Peyer's patch (tissue), 4 donors: Measurements from ENCODE around the gene FXYD3. TPM values are rescaled to one million over a fixed set of nuclear protein-coding genes. Genes with fewer than 3 reads are reported as not detected.

ENCODE experiments used
- DNase-seq, 3 donors: peaks; one replicate each; pipeline ENCODE4 v3.0.0-alpha.2; 2017 to 2019
- H3K27ac ChIP-seq, 4 donors: fragments of 200-600 bp; sonication (generic); one replicate each; pipeline ENCODE4 v1.5.1; 2016 to 2019
- H3K27me3 ChIP-seq, 2 donors: fragments of 200-600 bp; sonication (generic); one replicate each; pipeline ENCODE4 v1.5.1; 2019
- H3K36me3 ChIP-seq, 3 donors: fragments of 200-600 bp; sonication (generic); one replicate each; pipeline ENCODE4 v1.5.1; 2016 to 2019
- H3K4me1 ChIP-seq, 4 donors: fragments of 200-600 bp; sonication (generic); one replicate each; pipeline ENCODE4 v1.5.1; 2016 to 2019
- H3K4me3 ChIP-seq, 4 donors: fragments of 200-600 bp; sonication (generic); 1 replicate in 3 of 4; 2 replicates in 1 of 4; pipeline ENCODE4 v1.5.1; 2016 to 2019; ENCODE audit warnings: mild to moderate bottlenecking in 1 of 4
- H3K9me3 ChIP-seq, 4 donors: fragments of 200-600 bp; sonication (generic); one replicate each; pipeline ENCODE4 v1.5.1; 2016 to 2019; ENCODE audit warnings: mild to moderate bottlenecking in 1 of 4
- POLR2A ChIP-seq, 2 donors: fragments of 450-650 bp; IDR thresholded peaks; one replicate each; pipeline ENCODE4 v1.5.1; 2017; ENCODE audit warnings: antibody characterized with exemption in 2 of 2, mild to moderate bottlenecking in 2 of 2, moderate library complexity in 2 of 2
- total RNA-seq, 4 donors: library from RNA; depleted of rRNA; stranded (reverse); fragments of >200 nt; gene quantifications; one replicate each; pipeline ENCODE4 v1.1.0, GENCODE V29; 2016
- TF ChIP-seq, protein P1 (sequence below), 6 experiments: fragments of 450-650 bp in 4 of 6; fragments of 200-600 bp in 2 of 6; sonication (generic) in 1 of 6; IDR thresholded peaks; one replicate each; pipeline ENCODE4 v1.5.1; 2017 to 2019; ENCODE audit warnings: antibody characterized with exemption in 6 of 6, mild to moderate bottlenecking in 3 of 6, moderate library complexity in 1 of 6

Gene FXYD3
- total RNA-seq, 4 donors from 2014 or later = 33.0 to 1,418 (median 1,063) TPM

DNA sequence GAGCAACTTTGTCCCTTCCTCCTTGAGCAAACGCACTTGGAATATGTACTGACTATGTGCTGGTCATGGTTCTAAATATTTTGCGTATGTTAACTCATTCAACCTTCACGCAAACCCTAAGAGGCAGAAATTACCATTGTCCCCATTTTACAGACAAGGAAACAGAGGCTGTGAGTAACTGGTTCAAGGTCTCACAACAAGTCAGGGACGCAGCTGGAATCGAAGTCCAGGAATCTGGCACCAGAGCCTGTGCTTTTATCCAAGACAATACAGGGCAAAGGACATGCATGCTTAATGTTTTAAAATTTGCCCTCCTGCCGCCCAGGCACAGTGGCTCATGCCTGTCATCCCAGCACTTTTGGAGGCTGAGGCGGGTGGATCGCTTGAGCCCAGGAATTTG, 44.0 kb downstream of the FXYD3 start:
- no peaks in the 10 kb centered on the region for H3K9me3 ChIP-seq
- no peak for TF ChIP-seq POLR2A (IDR thresholded peaks at IDR 0.05)
- TF ChIP-seq, protein P1, sequence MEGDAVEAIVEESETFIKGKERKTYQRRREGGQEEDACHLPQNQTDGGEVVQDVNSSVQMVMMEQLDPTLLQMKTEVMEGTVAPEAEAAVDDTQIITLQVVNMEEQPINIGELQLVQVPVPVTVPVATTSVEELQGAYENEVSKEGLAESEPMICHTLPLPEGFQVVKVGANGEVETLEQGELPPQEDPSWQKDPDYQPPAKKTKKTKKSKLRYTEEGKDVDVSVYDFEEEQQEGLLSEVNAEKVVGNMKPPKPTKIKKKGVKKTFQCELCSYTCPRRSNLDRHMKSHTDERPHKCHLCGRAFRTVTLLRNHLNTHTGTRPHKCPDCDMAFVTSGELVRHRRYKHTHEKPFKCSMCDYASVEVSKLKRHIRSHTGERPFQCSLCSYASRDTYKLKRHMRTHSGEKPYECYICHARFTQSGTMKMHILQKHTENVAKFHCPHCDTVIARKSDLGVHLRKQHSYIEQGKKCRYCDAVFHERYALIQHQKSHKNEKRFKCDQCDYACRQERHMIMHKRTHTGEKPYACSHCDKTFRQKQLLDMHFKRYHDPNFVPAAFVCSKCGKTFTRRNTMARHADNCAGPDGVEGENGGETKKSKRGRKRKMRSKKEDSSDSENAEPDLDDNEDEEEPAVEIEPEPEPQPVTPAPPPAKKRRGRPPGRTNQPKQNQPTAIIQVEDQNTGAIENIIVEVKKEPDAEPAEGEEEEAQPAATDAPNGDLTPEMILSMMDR (IDR thresholded peaks at IDR 0.05) = no peak
- peaks cover 0 to 11% (median 0%) of the 10 kb centered on the region in 3 donors for H3K36me3 ChIP-seq
- H3K27me3 ChIP-seq = no peaks in the 10 kb centered on the region
- DNase-seq = no peak
- H3K4me1 ChIP-seq = peaks cover 0 to 11% (median 4%) of the 10 kb centered on the region in 4 donors
- no peak overlapping the region for H3K4me3 ChIP-seq
- H3K27ac ChIP-seq = no peak overlapping the region

DNA sequence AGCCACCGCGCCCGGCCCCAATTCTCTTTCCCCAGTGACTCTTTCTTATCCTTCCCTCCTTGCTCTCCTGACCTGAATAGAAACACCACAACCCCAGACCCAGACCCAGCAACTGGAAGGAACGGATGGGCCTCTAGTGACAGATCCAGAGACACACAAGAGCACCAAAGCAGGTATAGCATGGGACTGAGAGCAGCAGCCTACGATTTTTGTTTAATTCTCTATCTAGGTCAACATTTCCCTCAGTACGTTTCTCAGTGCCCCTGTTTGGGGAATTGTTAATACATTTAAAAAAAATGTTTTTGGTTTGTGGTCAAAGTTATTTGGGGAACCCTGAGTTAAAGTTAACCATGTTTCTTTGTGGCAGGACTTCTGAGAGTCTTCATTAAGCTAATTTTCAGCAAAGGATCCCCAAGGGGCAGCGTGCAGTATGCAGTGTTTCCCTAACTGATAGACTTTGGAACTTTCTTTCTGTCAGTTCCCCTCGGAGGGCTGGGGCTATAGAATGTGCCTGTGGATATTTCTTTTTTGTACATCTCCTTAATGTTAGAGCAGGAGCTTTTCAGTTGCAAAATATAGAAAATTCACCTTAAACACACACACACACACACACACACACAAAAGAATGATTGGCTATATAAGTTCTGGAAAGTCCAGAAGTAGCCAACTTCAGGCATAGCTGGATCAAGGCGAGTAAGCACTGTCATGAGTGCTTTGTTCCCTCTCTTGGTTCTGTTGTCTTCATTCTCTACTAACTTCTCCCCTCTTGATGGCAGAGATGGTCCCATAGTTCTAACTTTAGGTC, 45.2 kb downstream of the FXYD3 start:
- peaks cover 0 to 3% (median 0%) of the 10 kb centered on the region in 4 donors for H3K4me1 ChIP-seq

DNA sequence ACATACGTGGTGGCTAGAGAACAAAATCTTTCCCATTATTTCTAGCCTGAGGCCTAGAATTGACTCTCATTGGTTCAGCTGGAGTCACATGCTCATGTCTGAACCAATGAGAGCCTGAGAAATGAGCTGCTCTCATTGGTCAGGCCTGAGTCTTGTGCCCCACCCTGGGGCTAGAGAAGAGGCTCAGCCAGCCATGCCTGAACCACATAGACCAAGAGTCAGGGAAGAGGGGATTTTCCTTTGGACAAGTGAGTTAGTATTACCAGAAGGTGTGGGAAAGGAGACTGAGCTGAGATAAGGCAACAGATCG, 45.8 kb downstream of the FXYD3 start:
- Histone ChIP-seq H3K27ac (no peak overlapping the region), H3K27me3 (no peaks in the 10 kb centered on the region), H3K4me3 (no peak overlapping the region), H3K9me3 (peaks cover 0 to 12% (median 3%) of the 10 kb centered on the region in 4 donors), H3K4me1 (peaks cover 0 to 2% (median 0%) of the 10 kb centered on the region in 4 donors), H3K36me3 (peaks cover 0 to 22% (median 0%) of the 10 kb centered on the region in 3 donors)
- TF ChIP-seq POLR2A (IDR thresholded peaks at IDR 0.05) = no peak
- TF ChIP-seq, protein P1 (IDR thresholded peaks at IDR 0.05) = no peak
- no peak for DNase-seq

More for the DNA sequence above, 45.2 kb downstream of the FXYD3 start:
- no peak for DNase-seq
- Histone ChIP-seq H3K4me3 (no peak overlapping the region), H3K36me3 (peaks cover 0 to 16% (median 0%) of the 10 kb centered on the region in 3 donors), H3K9me3 (peaks cover 0 to 6% (median 0%) of the 10 kb centered on the region in 4 donors), H3K27ac (no peak overlapping the region), H3K27me3 (no peaks in the 10 kb centered on the region)
- no peak for TF ChIP-seq POLR2A (IDR thresholded peaks at IDR 0.05)
- TF ChIP-seq, protein P1 (IDR thresholded peaks at IDR 0.05) = no peak

DNA sequence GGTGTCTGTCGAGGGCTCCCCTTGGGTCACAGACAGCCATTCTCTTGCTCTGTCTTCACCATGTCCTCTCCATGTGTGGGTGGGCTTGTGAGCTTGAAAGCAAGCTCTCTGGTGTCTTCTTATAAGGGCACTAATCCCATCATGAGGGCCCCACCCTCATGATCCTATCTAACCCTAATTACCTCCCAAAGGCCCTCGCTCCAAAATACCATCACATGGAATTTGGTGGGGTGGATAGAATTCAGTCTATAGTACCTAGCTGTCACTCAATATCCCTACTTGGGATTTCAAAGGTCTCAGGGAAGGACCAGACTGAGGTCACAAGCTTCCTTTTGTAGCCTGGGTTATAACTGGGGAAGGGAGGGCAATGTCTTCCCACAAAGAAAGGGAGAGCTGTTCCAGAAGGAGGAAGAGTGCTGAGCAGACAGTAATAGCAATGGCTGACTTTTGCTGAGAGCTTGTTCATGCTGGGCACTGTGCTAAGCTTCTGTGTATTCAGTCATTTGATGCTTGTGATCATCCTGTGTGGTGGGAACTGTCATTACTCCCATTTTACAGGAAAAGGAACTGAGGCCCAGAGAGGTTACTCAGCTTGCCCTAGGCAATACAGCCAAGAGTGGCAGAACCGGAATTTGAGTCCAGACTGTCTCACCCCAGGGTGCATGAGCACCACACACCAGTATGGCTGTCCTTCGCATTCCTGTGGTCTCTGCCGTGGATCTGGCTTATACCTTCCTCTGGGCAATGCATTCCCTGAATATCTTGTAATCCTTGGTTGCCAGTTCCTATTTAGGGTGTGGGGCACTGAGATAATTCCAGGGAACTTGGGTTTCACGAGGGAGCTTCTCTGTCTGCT, 47.1 kb downstream of the FXYD3 start:
- Histone ChIP-seq H3K27me3 (no peaks in the 10 kb centered on the region), H3K4me3 (no peak overlapping the region), H3K9me3 (peaks cover 0 to 13% (median 4%) of the 10 kb centered on the region in 4 donors), H3K27ac (no peak overlapping the region), H3K4me1 (peaks cover 0 to 7% (median 0%) of the 10 kb centered on the region in 4 donors), H3K36me3 (peaks cover 0 to 28% (median 0%) of the 10 kb centered on the region in 3 donors)
- DNase-seq = peak in 1 of 3 donors; percentile 25
- TF ChIP-seq, protein P1 (IDR thresholded peaks at IDR 0.05) = no peak
- no peak for TF ChIP-seq POLR2A (IDR thresholded peaks at IDR 0.05)

DNA sequence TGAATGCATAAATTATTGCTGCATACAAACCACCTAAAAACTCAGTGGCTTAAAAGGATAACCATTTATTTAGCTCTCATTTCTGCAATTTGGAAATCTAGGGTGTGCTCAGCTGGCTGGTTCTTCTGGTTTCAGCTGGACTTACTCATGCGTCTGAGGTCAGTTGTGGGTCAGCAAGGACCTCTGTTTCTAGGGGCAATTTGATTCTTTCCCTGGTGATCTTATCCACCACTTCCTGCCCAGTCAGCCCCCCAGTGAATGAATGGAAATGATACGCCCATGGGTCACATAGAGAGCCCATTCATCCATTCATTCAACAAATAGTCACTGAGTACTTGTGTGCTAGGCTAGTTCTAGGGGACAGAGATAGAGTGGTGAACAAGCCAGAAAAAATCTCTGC, 48.8 kb downstream of the FXYD3 start:
- Histone ChIP-seq H3K27me3 (no peaks in the 10 kb centered on the region), H3K27ac (no peak overlapping the region), H3K9me3 (peaks cover 0 to 13% (median 4%) of the 10 kb centered on the region in 4 donors), H3K4me1 (peaks cover 0 to 7% (median 0%) of the 10 kb centered on the region in 4 donors), H3K4me3 (no peak overlapping the region), H3K36me3 (peaks cover 0 to 28% (median 0%) of the 10 kb centered on the region in 3 donors)
- DNase-seq = no peak
- no peak for TF ChIP-seq POLR2A (IDR thresholded peaks at IDR 0.05)
- TF ChIP-seq, protein P1 (IDR thresholded peaks at IDR 0.05) = no peak
